Naive thymus-derived CD4-positive, alpha-beta T cell (primary cell): ENCODE data around the gene ABITRAM. TPM values are rescaled to one million over a fixed set of nuclear protein-coding genes. Genes with fewer than 3 reads are reported as not detected.
"Not testable (repeated sequence)": the region's sequence is repeated elsewhere in the genome, so short reads cannot be mapped to it uniquely, and the experiment has no call there.

Experiments
- ATAC-seq: fragments of 150-1000 bp; cut with Tn5 transposase; 2 replicates; pipeline ENCODE4 v1.10.0; 2021; ENCODE audit warnings: mild to moderate bottlenecking, moderate library complexity
- CTCF ChIA-PET: fragments of 350-600 bp; sonication (Branson Sonifier 250); formaldehyde crosslinking; loops from one replicate; lab custom pipeline; 2021; ENCODE audit warnings: antibody characterized with exemption; lab: Charles Lee
- POLR2A ChIA-PET: fragments of 350-600 bp; sonication (Branson Sonifier 250); formaldehyde crosslinking; loops from one replicate; lab custom pipeline; 2021; ENCODE audit warnings: antibody characterized with exemption, inconsistent platforms; lab: Charles Lee
- DNase-seq, 9 donors: peaks; one replicate each; pipeline versions ENCODE4 v3.0.0 to v3.0.0-alpha.2; 2020 to 2022; ENCODE audit warnings: mixed read lengths in 1 of 9
- H3K27ac ChIP-seq: one replicate; pipeline ENCODE4 v1.7.0; 2013; ENCODE audit warnings: mild to moderate bottlenecking, low read depth, low read length, moderate library complexity
- H3K27me3 ChIP-seq, 2 donors: one replicate each; pipeline ENCODE4 v1.7.0; 2013; ENCODE audit warnings: low read length in 2 of 2, mild to moderate bottlenecking in 2 of 2, moderate library complexity in 2 of 2; ENCODE audit not compliant: control insufficient read depth in 2 of 2, insufficient read depth in 2 of 2
- H3K36me3 ChIP-seq, 3 experiments: 1 replicate in 2 of 3; 2 replicates in 1 of 3; pipeline ENCODE4 v1.7.0; 2013; ENCODE audit warnings: low read length in 3 of 3, mild to moderate bottlenecking in 3 of 3, moderate library complexity in 1 of 3; ENCODE audit not compliant: insufficient read depth in 3 of 3, control insufficient read depth in 2 of 3
- H3K4me1 ChIP-seq, 2 donors: one replicate each; pipeline ENCODE4 v1.7.0; 2013; ENCODE audit warnings: low read length in 2 of 2, mild to moderate bottlenecking in 2 of 2, moderate library complexity in 1 of 2; ENCODE audit not compliant: control insufficient read depth in 2 of 2, insufficient read depth in 2 of 2
- H3K4me3 ChIP-seq: 2 replicates; pipeline ENCODE4 v1.7.0; 2013; ENCODE audit warnings: mild to moderate bottlenecking, low read length
- H3K9me3 ChIP-seq, 3 experiments: 1 replicate in 2 of 3; 2 replicates in 1 of 3; pipeline ENCODE4 v1.7.0; 2013; ENCODE audit warnings: low read length in 3 of 3; ENCODE audit not compliant: control insufficient read depth in 2 of 3
- H3K27ac Mint-ChIP-seq, 9 donors: one replicate each; pipeline ENCODE4 v1.8.0; 2020 to 2022; ENCODE audit warnings: mixed read lengths in 9 of 9, mild to moderate bottlenecking in 8 of 9, moderate library complexity in 5 of 9, inconsistent platforms in 2 of 9
- H3K27me3 Mint-ChIP-seq, 5 donors: one replicate each; pipeline ENCODE4 v1.8.0; 2021 to 2022; ENCODE audit warnings: mixed read lengths in 5 of 5, mild to moderate bottlenecking in 1 of 5
- H3K36me3 Mint-ChIP-seq, 5 donors: one replicate each; pipeline ENCODE4 v1.8.0; 2020 to 2022; ENCODE audit warnings: mixed read lengths in 5 of 5, mild to moderate bottlenecking in 3 of 5, inconsistent platforms in 1 of 5
- H3K4me1 Mint-ChIP-seq, 7 donors: one replicate each; pipeline ENCODE4 v1.8.0; 2020 to 2022; ENCODE audit warnings: mixed read lengths in 7 of 7, mild to moderate bottlenecking in 3 of 7, inconsistent platforms in 1 of 7
- H3K4me3 Mint-ChIP-seq, 10 donors: one replicate each; pipeline ENCODE4 v1.8.0; 2020 to 2022; ENCODE audit warnings: mild to moderate bottlenecking in 10 of 10, mixed read lengths in 10 of 10, moderate library complexity in 6 of 10, inconsistent platforms in 2 of 10
- H3K9me3 Mint-ChIP-seq, 11 donors: one replicate each; pipeline ENCODE4 v1.8.0; 2020 to 2022; ENCODE audit warnings: mixed read lengths in 11 of 11, mild to moderate bottlenecking in 4 of 11, inconsistent platforms in 1 of 11, moderate library complexity in 1 of 11
- intact Hi-C, 2 donors: fragments of 100-400 bp; cut with micrococcal nuclease; formaldehyde crosslinking; loops; one replicate each; pipeline ENCODE4 v1.15.1; 2023
- polyA plus RNA-seq, 2 donors: library from polyadenylated mRNA; unstranded; fragments of 300-500 nt; fragmentation: Illumina TruSeq; gene quantifications; one replicate each; pipeline ENCODE4 v1.2.3, GENCODE V29; 2021
- total RNA-seq, 6 experiments: library from RNA in 5 of 6; stranded (reverse) in 5 of 6; gene quantifications; 1 replicate in 5 of 6; 2 replicates in 1 of 6; pipeline ENCODE4 v1.2.3 and lab custom pipeline; 2021 to 2026

The ABITRAM gene, protein sequence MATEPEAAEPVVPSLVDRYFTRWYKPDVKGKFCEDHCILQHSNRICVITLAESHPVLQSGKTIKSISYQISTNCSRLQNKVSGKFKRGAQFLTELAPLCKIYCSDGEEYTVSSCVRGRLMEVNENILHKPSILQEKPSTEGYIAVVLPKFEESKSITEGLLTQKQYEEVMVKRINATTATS
- total RNA-seq (10 to 100 TPM; 10.1 to 14.4 (median 11.2) TPM), polyA plus RNA-seq (10 to 100 TPM; 15.6 to 20.3 TPM), total RNA-seq (lab: John Stamatoyannopoulos, UW) (13.1 reads per million, percentile 41 among the genes with 10 or more reads in this experiment)

DNA sequence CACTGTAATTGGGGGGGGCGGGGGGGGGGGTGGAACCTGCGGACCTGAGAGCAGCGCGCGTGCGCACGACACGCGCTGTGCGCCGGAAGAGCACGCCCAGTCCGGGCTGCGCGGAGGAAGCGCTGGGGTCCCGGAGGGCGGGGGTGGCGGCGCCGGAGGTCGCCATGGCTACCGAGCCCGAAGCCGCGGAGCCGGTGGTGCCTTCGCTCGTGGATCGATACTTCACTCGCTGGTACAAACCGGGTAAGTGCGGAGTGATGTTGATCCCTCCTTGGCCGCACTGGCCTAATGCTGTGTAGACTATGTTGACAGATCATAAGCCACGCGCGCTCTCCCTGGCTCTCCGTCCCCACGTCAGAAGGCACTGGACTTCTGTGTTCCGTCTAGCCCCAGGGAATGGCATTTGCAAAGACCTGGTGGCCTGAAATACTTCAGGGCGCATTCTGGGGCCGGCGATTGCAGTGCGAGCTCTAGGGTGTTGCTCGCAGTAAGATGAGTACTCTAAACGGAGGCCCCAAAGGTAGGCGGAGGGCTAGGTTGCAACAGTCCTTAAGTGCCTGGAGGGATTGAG lies at the start of gene ABITRAM:
ABITRAM (plus strand) TSS at position 78 of the 571 bp plus-strand sequence; CDS start at position 165, 87 bp downstream.
- intact Hi-C loops: loop anchor here (1.0 to 10.0 kb wide), 13 partner anchors 79 to 1652 kb away; partner anchors contain the start of genes CTNNAL1 (in 2 of the 2), EPB41L4B (in 2 of the 2), RAD23B (in 2 of the 2) and TXN (in 2 of the 2)
- CTCF ChIA-PET: no interaction called here
- POLR2A ChIA-PET: interaction anchor here (0.6 to 1.2 kb wide), 3 partner anchors 10 to 186 kb away, joined by 3 to 4 read pairs (median 3); partner anchors contain the start of gene TMEM245

DNA sequence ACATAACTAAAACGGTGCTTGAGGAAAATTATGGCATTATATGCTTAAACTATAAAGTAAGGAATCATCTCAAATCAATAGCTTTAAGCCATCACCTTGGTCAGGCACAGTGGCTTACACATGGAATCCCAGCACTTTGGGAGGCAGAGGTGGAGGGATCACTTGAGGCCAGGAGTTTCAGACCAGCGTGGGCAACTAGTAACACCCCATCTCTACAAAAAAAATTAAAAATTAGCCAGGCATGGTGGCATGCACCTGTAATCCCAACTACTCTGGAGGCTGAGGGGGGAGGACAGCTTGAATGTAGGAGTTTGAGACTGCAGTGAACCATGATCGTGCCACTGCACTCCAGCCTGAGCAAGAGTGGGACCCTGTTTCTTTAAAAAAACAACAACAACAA lies 49.5 kb upstream of the ABITRAM start:
- intact Hi-C loops: loop anchor here in 1 of 2 donors (10.0 kb wide), 1 partner anchor 440 kb away; the partner anchor contains the start of gene EPB41L4B
- ChIA-PET CTCF (no interaction called here), POLR2A (no interaction called here)

More for the DNA sequence above, at the start of gene ABITRAM:
- Mint-ChIP-seq H3K27ac (peak within 1 kb of the TSS; percentile 96 to 99 (median 98)), H3K27me3 (no peaks in the 10 kb centered on the region), H3K36me3 (peaks cover 0 to 15% (median 7%) of the 10 kb centered on the region in 5 donors), H3K4me1 (peaks cover 21 to 49% (median 37%) of the 10 kb centered on the region in 7 donors), H3K9me3 (no peaks in the 10 kb centered on the region), H3K4me3 (peak within 1 kb of the TSS; percentile 88 to 100 (median 99))
- peak within 1 kb of the TSS; percentile 90 for H3K4me3 ChIP-seq
- no peaks in the 10 kb centered on the region for H3K9me3 ChIP-seq
- peaks cover 15 to 18% of the 10 kb centered on the region in 2 donors for H3K4me1 ChIP-seq
- H3K36me3 ChIP-seq: peaks cover 0 to 6% (median 0%) of the 10 kb centered on the region in 3 experiments
- H3K27me3 ChIP-seq: no peaks in the 10 kb centered on the region
- ATAC-seq (peak; percentile 87), DNase-seq (peak in 6 of 9 donors; percentile 68 to 84 (median 82))
- peak within 1 kb of the TSS; percentile 92 for H3K27ac ChIP-seq

DNA sequence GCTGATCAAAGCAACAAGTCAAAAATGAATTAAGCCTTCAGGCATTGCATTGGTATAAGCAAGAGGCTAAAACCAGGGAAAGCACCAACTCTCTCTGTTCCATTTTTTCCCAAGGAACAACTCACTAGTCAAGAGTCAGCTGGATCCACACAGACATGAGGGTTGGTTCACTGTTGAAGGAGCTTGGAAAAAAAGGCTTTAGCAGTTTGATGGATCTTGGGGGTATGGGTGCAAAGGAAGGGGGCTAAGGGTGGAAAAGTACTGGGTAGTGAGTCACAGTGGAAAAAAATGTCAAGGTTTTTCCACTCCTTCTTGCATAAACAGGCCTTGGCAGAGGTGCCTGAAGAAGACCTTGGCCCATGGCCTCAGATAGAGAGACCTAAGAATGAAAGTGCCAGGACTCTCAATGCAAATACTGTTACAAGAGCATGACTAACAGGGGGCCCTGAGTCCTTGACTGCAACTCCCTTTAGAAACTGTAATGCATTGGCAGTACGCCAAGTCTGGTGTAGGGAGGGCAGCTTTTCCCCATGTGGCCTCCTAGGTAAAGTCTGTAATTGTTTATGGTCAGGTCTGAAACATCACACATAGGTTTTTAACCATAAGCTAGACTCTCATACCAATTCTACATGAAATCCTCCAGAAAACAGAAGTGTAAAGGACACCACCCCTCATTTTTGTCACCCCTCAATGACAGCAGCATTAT lies 48.4 kb upstream of the ABITRAM start:
- H3K27ac ChIP-seq: no peak overlapping the region
- intact Hi-C loops: loop anchor here in 1 of 2 donors (10.0 kb wide), 1 partner anchor 439 kb away; the partner anchor contains the start of gene EPB41L4B

More for the DNA sequence above, 49.5 kb upstream of the ABITRAM start:
- ATAC-seq (no peak), DNase-seq (no peak)
- Histone ChIP-seq H3K36me3 (peaks cover 0 to 62% (median 4%) of the 10 kb centered on the region in 3 experiments), H3K4me1 (no peaks in the 10 kb centered on the region), H3K9me3 (no peaks in the 10 kb centered on the region), H3K4me3 (no peak overlapping the region), H3K27me3 (no peaks in the 10 kb centered on the region), H3K27ac (no peak overlapping the region)
- no peaks in the 10 kb centered on the region for H3K27me3 Mint-ChIP-seq
- H3K4me1 Mint-ChIP-seq: peaks cover 0 to 11% (median 3%) of the 10 kb centered on the region in 7 donors
- H3K9me3 Mint-ChIP-seq: no peaks in the 10 kb centered on the region
- H3K27ac Mint-ChIP-seq: no peak overlapping the region
- H3K36me3 Mint-ChIP-seq: peaks cover 9 to 54% (median 28%) of the 10 kb centered on the region in 5 donors
- H3K4me3 Mint-ChIP-seq: no peak overlapping the region

DNA sequence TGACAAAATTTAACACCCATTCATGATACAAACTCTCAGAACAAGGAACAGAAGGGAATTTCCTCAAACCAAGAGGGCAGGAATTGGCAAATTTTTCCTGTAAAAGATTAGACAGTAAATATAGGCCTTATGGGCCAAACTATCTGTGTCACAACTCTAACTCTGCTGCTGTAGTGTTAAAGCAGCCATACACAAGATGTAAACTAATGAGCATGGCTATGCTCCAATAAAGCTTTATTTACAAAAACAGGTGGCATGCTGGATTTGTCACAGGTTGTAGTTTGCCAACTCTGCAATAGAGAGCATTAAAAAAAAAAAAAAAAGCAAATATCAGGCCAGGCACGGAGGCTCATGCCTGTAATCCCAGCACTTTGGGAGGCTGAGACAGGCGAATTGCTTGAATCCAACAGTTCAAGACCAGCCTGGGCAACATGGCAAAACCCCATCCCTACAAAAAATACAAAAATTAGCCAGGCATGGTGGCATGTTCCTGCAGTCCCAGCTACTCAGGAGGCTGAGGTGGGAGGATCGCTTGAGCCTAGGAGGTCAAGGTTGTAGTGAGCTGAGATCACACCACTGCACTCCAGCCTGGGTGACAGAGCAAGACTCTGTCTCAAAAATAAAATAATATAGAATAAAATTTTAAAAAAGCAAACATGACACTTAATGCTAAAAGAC lies 47.5 kb upstream of the ABITRAM start:
- peaks cover 6 to 66% (median 10%) of the 10 kb centered on the region in 3 experiments for H3K36me3 ChIP-seq
- intact Hi-C loops: loop anchor here in 1 of 2 donors (10.0 kb wide), 1 partner anchor 438 kb away; the partner anchor contains the start of gene EPB41L4B
- H3K4me3 ChIP-seq, H3K4me1 ChIP-seq, H3K27ac Mint-ChIP-seq, ATAC-seq, H3K9me3 ChIP-seq, H3K27me3 ChIP-seq, DNase-seq, H3K27ac ChIP-seq, H3K4me3 Mint-ChIP-seq, POLR2A ChIA-PET, H3K27me3 Mint-ChIP-seq, H3K9me3 Mint-ChIP-seq: not testable (repeated sequence)
- H3K4me1 Mint-ChIP-seq: peaks cover 0 to 11% (median 3%) of the 10 kb centered on the region in 7 donors
- peaks cover 17 to 60% (median 26%) of the 10 kb centered on the region in 5 donors for H3K36me3 Mint-ChIP-seq
- CTCF ChIA-PET: interaction anchor here (0.6 kb wide), 1 partner anchor 38 kb away, joined by 4 read pairs; no protein-coding TSS in a partner anchor

More for the DNA sequence above, 48.4 kb upstream of the ABITRAM start:
- ATAC-seq (no peak), DNase-seq (peak in 1 of 9 donors; percentile 39)
- Mint-ChIP-seq H3K27me3 (no peaks in the 10 kb centered on the region), H3K4me1 (peaks cover 0 to 11% (median 3%) of the 10 kb centered on the region in 7 donors), H3K27ac (peak overlapping the region in 1 of 9 donors; percentile 7), H3K36me3 (peaks cover 13 to 54% (median 25%) of the 10 kb centered on the region in 5 donors), H3K9me3 (no peaks in the 10 kb centered on the region), H3K4me3 (no peak overlapping the region)
- Histone ChIP-seq H3K4me3 (no peak overlapping the region), H3K9me3 (no peaks in the 10 kb centered on the region), H3K4me1 (no peaks in the 10 kb centered on the region), H3K27me3 (no peaks in the 10 kb centered on the region), H3K36me3 (peaks cover 4 to 60% (median 9%) of the 10 kb centered on the region in 3 experiments)
- ChIA-PET CTCF (interaction anchor here (0.6 kb wide), 1 partner anchor 39 kb away, joined by 4 read pairs; no protein-coding TSS in a partner anchor), POLR2A (no interaction called here)

DNA sequence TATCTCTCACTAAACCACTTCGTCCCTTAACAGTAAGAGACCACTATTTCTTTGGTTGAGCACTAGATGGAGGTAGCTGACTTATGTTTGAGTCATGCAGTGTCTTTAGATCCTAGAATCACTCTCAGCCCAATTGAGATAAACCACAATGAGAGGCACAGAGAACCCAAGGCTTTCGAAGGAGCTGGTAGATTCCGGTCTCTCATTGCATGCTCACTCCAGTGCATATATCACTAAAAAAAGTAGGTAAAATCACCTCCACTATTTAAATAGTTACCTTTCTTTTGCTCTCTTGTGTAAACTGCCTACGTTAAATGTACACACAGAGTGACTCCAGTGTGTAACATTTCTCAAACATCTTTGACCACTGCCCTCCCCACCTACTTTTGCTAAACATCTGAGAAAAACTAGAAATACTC lies 44.5 kb upstream of the ABITRAM start:
- H3K27me3 ChIP-seq: no peaks in the 10 kb centered on the region
- H3K9me3 ChIP-seq: no peaks in the 10 kb centered on the region
- H3K4me3 Mint-ChIP-seq: no peak overlapping the region
- no peaks in the 10 kb centered on the region for H3K9me3 Mint-ChIP-seq
- H3K27ac ChIP-seq: no peak overlapping the region
- CTCF ChIA-PET: interaction anchor here (0.6 kb wide), 1 partner anchor 63 kb away, joined by 3 read pairs; no protein-coding TSS in a partner anchor
- intact Hi-C loops: loop anchor here (1.0 to 10.0 kb wide), 2 partner anchors 65 to 435 kb away; partner anchors contain the start of gene EPB41L4B (in 1 of the 2)
- peaks cover 20 to 66% (median 39%) of the 10 kb centered on the region in 5 donors for H3K36me3 Mint-ChIP-seq
- peak overlapping the region in 2 of 9 donors; percentile 6 to 37 for H3K27ac Mint-ChIP-seq
- POLR2A ChIA-PET: no interaction called here
- no peak overlapping the region for H3K4me3 ChIP-seq
- no peaks in the 10 kb centered on the region for H3K4me1 ChIP-seq
- peak in 1 of 9 donors; percentile 10 for DNase-seq
- H3K4me1 Mint-ChIP-seq: peaks cover 0 to 7% (median 2%) of the 10 kb centered on the region in 7 donors
- peaks cover 17 to 76% (median 18%) of the 10 kb centered on the region in 3 experiments for H3K36me3 ChIP-seq
- no peaks in the 10 kb centered on the region for H3K27me3 Mint-ChIP-seq
- no peak for ATAC-seq
